HepG2 (cell line): ENCODE results near the gene ATN1. TPM values are rescaled to one million over a fixed set of nuclear protein-coding genes. Genes with fewer than 3 reads are reported as not detected.
A peak's percentile ranks its signal among the peaks of the same experiment; 100 is the strongest.

Experiments used
- ATAC-seq: fragments of 200-7000 bp; cut with Tn5 transposase; 3 replicates; pipeline ENCODE4 v1.9.1; 2020; ENCODE audit warnings: mild to moderate bottlenecking, moderate library complexity
- BruUV-seq: library from RNA; stranded (reverse); fragments of 400-500 nt; replicated peaks from 2 replicates; lab custom pipeline; 2021; lab: Mats Ljungman, UMichigan
- CTCF ChIA-PET: fragments of 300-600 bp; formaldehyde crosslinking; extraction: SDS; loops from one replicate; lab custom pipeline; 2021; ENCODE audit warnings: low total read pairs, inconsistent platforms, low intra/inter-chr PET ratio; lab: Yijun Ruan, JAX
- POLR2A ChIA-PET: fragments of 350-600 bp; sonication (Branson Sonifier 250); formaldehyde crosslinking; loops from one replicate; lab custom pipeline; 2020; ENCODE audit warnings: antibody characterized with exemption, inconsistent platforms; lab: Yijun Ruan, JAX
- DNase-seq: peaks from one replicate; pipeline ENCODE4 v3.0.0-alpha.2; 2015; ENCODE audit warnings: low spot score
- FAIRE-seq: peaks from 3 replicates; lab custom pipeline; 2011; peaks lifted over from hg19 to GRCh38; lab: Jason Lieb, UNC
- H2AFZ ChIP-seq: one replicate; pipeline ENCODE4 v1.6.1; 2011; ENCODE audit warnings: low read length, inconsistent platforms
- H3K27ac ChIP-seq: fragments of 300-600 bp; 3 replicates; pipeline ENCODE4 v1.8.0; 2011; ENCODE audit warnings: mixed run types, mild to moderate bottlenecking, mixed read lengths, low read length, inconsistent platforms; ENCODE audit not compliant: insufficient read depth; ENCODE audit errors: extremely low read length
- H3K27me3 ChIP-seq, 2 experiments: fragments of 200-600 bp in 1 of 2; 2 replicates in 1 of 2; 3 replicates in 1 of 2; pipeline versions ENCODE4 v1.6.0 to v1.8.0; 2011; ENCODE audit warnings: low read length in 2 of 2, mild to moderate bottlenecking in 2 of 2, moderate library complexity in 2 of 2, inconsistent platforms in 1 of 2; ENCODE audit not compliant: insufficient read depth in 2 of 2, control insufficient read depth in 1 of 2
- H3K36me3 ChIP-seq, 2 experiments: fragments of 200-600 bp in 1 of 2; replicated peaks in 1 of 2; 2 replicates in 1 of 2; 3 replicates in 1 of 2; pipeline versions ENCODE4 v1.5.1 to v1.8.0; 2011; ENCODE audit warnings: low read length in 2 of 2, inconsistent platforms in 1 of 2; ENCODE audit not compliant: insufficient read depth in 2 of 2, control insufficient read depth in 1 of 2
- H3K4me1 ChIP-seq: 2 replicates; pipeline ENCODE4 v1.5.1; 2012; ENCODE audit warnings: low read length, inconsistent platforms; ENCODE audit not compliant: insufficient read depth
- H3K4me2 ChIP-seq: 2 replicates; pipeline ENCODE4 v1.6.0; 2011; ENCODE audit warnings: low read depth, low read length, inconsistent platforms
- H3K4me3 ChIP-seq, 3 experiments: fragments of 200-600 bp in 1 of 3; sonication (generic), shearing (Covaris generic) in 1 of 3; replicated peaks in 1 of 3; 2 replicates each; pipeline ENCODE4 v1.5.1; 2011 to 2016; ENCODE audit warnings: low read length in 3 of 3, inconsistent platforms in 2 of 3, low read depth in 2 of 3, mild to moderate bottlenecking in 2 of 3, control low read depth in 1 of 3, mixed read lengths in 1 of 3; ENCODE audit not compliant: insufficient read depth in 1 of 3
- H3K79me2 ChIP-seq: one replicate; pipeline ENCODE4 v1.6.1; 2011; ENCODE audit warnings: low read length, inconsistent platforms; ENCODE audit not compliant: insufficient read depth
- H3K9ac ChIP-seq: 2 replicates; pipeline ENCODE4 v1.6.0; 2011; ENCODE audit warnings: mild to moderate bottlenecking, low read depth, low read length, inconsistent platforms; ENCODE audit not compliant: insufficient read depth
- H3K9me3 ChIP-seq: 2 replicates; pipeline ENCODE4 v1.5.1; 2012; ENCODE audit warnings: mild to moderate bottlenecking, low read length
- H4K20me1 ChIP-seq: 2 replicates; pipeline ENCODE4 v1.6.0; 2011; ENCODE audit warnings: inconsistent platforms, mild to moderate bottlenecking, low read length, moderate library complexity; ENCODE audit not compliant: insufficient read depth
- CTCF ChIP-seq: sonication (generic); formaldehyde crosslinking; IDR thresholded peaks from 2 replicates; pipeline ENCODE4 v1.5.0; 2020; ENCODE audit warnings: mild to moderate bottlenecking, missing genetic modification reagents, moderate library complexity
- FOSL2 ChIP-seq: sonication (generic); formaldehyde crosslinking; IDR thresholded peaks from 2 replicates; pipeline ENCODE4 v1.4.0; 2020; ENCODE audit warnings: missing genetic modification reagents
- GTF3A ChIP-seq: sonication (generic); formaldehyde crosslinking; conservative IDR thresholded peaks from 2 replicates; pipeline ENCODE4 v1.4.0; 2020; ENCODE audit warnings: mild to moderate bottlenecking, missing genetic modification reagents
- HMGXB4 ChIP-seq, 2 experiments: sonication (generic) in 1 of 2; formaldehyde crosslinking in 1 of 2; IDR thresholded peaks; 2 replicates each; pipeline versions ENCODE4 v1.4.0 to v1.6.1; 2018 to 2020; ENCODE audit warnings: missing genetic modification reagents in 2 of 2, borderline replicate concordance in 1 of 2, low read depth in 1 of 2, mild to moderate bottlenecking in 1 of 2, missing biosample characterization in 1 of 2
- LCORL ChIP-seq, 2 experiments: fragments of 450-650 bp in 1 of 2; sonication (generic) in 1 of 2; formaldehyde crosslinking in 1 of 2; IDR thresholded peaks; 2 replicates each; pipeline versions ENCODE4 v1.5.0 to v1.6.1; 2017 to 2020; ENCODE audit warnings: antibody characterized with exemption in 1 of 2, missing genetic modification reagents in 1 of 2
- TBX2 ChIP-seq: sonication (generic); formaldehyde crosslinking; IDR thresholded peaks from 2 replicates; pipeline ENCODE4 v1.5.0; 2020; ENCODE audit warnings: missing genetic modification reagents, mild to moderate bottlenecking, borderline replicate concordance
- ZBTB38 ChIP-seq: sonication (generic); formaldehyde crosslinking; IDR thresholded peaks from 2 replicates; pipeline ENCODE4 v1.5.1; 2020; ENCODE audit warnings: mild to moderate bottlenecking, missing genetic modification reagents
- ZNF121 ChIP-seq: sonication (generic); formaldehyde crosslinking; IDR thresholded peaks from 2 replicates; pipeline ENCODE4 v1.5.0; 2020; ENCODE audit warnings: mild to moderate bottlenecking, missing genetic modification reagents
- ZNF644 ChIP-seq: IDR thresholded peaks from 2 replicates; pipeline ENCODE4 v1.6.1; 2016; ENCODE audit warnings: low read depth
- WGBS: methylation state at CpG from one replicate; pipeline ENCODE4 v1.1.6; 2017; ENCODE audit warnings: low lambda C conversion rate; 5-methylcytosine and 5-hydroxymethylcytosine counted together
- in situ Hi-C: cut with HindIII; loops from 2 replicates; pipeline ENCODE4 v1.10.0; 2017; ENCODE audit warnings: low pct_unique_long_range_greater_than_20kb; ENCODE audit not compliant: extremely low pct_ligation_motif_present
- intact Hi-C: fragments of 100-400 bp; cut with micrococcal nuclease; formaldehyde crosslinking; loops from one replicate; pipeline ENCODE4 v1.10.0; 2022; ENCODE audit not compliant: unreplicated experiment
- polyA plus RNA-seq, 8 experiments: library from polyadenylated mRNA; depleted of rRNA in 3 of 8; stranded (reverse) in 7 of 8; unstranded in 1 of 8; fragments of >200 nt; fragmentation: Illumina TruSeq in 4 of 8; extraction: Trizol in 4 of 8; gene quantifications; 2 replicates each; pipeline versions ENCODE4 v1.2.1 to v1.2.3, GENCODE V29; 2011 to 2016; ENCODE audit warnings: low read depth in 4 of 8, missing spikeins in 1 of 8, mixed read lengths in 1 of 8; ENCODE audit not compliant: insufficient read depth in 1 of 8
- total RNA-seq, 5 experiments: library from RNA; depleted of rRNA; stranded (reverse); fragments of >200 nt; fragmentation: Illumina TruSeq; extraction: Trizol; gene quantifications; 2 replicates each; pipeline ENCODE4 v1.2.3, GENCODE V29; 2016; ENCODE audit warnings: low read depth in 1 of 5

Gene ATN1
- total and polyA plus RNA-seq, 2 of the 13 experiments (the other 11 are each of a cell fraction or from before 2014, with no cell fraction given) = 2.1 to 8.6 TPM

- in situ Hi-C loops (no loop called here), intact Hi-C loops (no loop called here)
- Histone ChIP-seq H3K36me3 (peaks cover 7 to 12% of the 10 kb centered on the region in 2 experiments), H3K79me2 (no peaks in the 10 kb centered on the region), H3K27me3 (no peaks in the 10 kb centered on the region), H2AFZ (no peak overlapping the region), H4K20me1 (no peaks in the 10 kb centered on the region), H3K4me3 (peak overlapping the region; percentile 41 to 74 (median 54); a peak in 4 of 6 replicates), H3K27ac (peak overlapping the region; percentile 76), H3K4me2 (peak overlapping the region; percentile 94), H3K4me1 (peaks cover 39% of the 10 kb centered on the region), H3K9ac (peak overlapping the region; percentile 77), H3K9me3 (no peaks in the 10 kb centered on the region)
- TF ChIP-seq ZNF121 (CRISPR knock-in tag) (no peak), HMGXB4 (CRISPR knock-in tag; IDR thresholded peaks at IDR 0.05; ENCODE audit: borderline replicate concordance in 1 of 2, low read depth in 1 of 2) (no peak), TBX2 (no peak), LCORL (IDR thresholded peaks at IDR 0.05) (no peak), LCORL (CRISPR knock-in tag; IDR thresholded peaks at IDR 0.05) (no peak), ZBTB38 (CRISPR knock-in tag) (0 out of 2 replicates have a peak, but pooled peaks have one; percentile 58), GTF3A (CRISPR knock-in tag) (no peak), FOSL2 (CRISPR knock-in tag) (peak; percentile 17; the same call in 1 of the 2 replicates), ZNF644 (CRISPR knock-in tag) (no peak), CTCF (CRISPR knock-in tag) (no peak)
- whole genome bisulfite sequencing = 84% methylated on average over 24 of the region's 24 CpGs
- DNase-seq (no peak), ATAC-seq (no peak), FAIRE-seq (peak; percentile 26)
- CTCF ChIA-PET = interaction anchor here (1.3 to 1.7 kb wide), 3 partner anchors 15 to 93 kb away, joined by 3 to 11 read pairs (median 5); partner anchors contain the start of genes C12orf57 and RNU7-1
- POLR2A ChIA-PET = interaction anchor here (1.1 to 8.0 kb wide), 9 partner anchors 16 to 147 kb away, joined by 3 to 180 read pairs (median 6); partner anchors contain the start of genes C12orf57, LPCAT3, RNU7-1 and SPSB2
- BruUV-seq = no TSS peak
Observed at GRCh38 chr12:6961278-6961694, 33.5 kb downstream of the ATN1 start.
